DMS53 treated with DMSO at 0.1 percent for 48 hours (cell line): Measurements from ENCODE around the gene RRP9.
"Not testable (repeated sequence)": the region's sequence is repeated elsewhere in the genome, so short reads cannot be mapped to it uniquely, and the experiment has no call there.

Experiments
- DNase-seq: peaks from one replicate; lab custom pipeline; 2025; ENCODE audit not compliant: unreplicated experiment; lab: John Stamatoyannopoulos, UW

RRP9 gene

DNA sequence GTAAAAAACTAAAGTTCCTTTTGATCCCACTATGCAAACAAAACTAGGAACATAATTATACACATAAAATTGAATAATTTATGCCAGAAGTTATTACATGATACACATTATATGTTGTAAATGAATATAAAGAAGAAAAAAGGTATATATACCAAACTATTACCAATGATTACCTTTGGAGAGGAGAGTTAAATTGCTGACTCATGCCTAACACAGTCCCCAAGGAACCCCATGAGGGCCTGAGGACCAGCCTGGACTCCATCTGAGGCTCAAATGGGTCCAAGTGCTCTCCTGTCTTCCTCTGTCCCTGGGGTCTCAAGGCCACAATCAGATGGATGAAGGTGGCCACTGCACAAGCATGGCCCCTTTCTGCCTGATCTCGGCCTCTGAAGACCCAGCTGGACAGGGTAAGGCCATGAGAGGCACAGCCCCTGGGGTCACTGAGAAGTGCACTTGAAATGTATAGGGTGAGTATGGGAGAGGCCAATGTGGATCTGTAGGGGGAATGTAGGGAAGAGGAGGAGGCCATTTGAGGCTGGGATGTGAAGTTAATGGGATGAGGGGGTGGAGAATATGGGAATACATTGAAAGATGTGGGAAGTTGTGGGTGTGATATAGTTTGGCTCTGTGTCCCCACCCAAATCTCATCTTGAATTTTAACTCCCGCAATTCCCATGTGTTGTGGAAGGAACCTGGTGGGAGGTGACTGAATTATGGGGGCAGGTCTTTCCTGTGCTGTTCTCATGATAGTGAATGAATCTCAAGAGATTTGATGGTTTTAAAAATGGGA is 37.5 kb downstream of the RRP9 start:
- no peak for DNase-seq

DNA sequence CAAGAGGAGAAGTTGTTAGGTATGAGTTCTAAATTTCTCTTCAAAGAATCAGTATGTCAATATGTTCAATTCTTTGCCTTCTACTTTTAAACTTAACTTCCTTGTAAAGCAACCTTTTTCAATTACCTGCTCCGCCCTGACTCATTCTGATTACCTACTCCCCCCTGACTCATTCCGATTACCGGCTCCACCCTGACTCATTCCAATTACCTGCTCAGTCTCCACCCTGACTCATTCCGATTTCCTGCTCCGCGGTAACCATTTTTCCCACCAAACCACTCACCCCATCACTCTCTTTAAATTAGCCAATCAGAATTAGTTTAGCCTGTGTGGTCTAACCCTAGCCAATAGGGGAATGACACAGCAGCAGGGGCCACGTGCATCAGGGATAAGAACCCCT is 39.3 kb downstream of the RRP9 start:
- not testable (repeated sequence) for DNase-seq

GRCh38 chr3:51900043-51900442 is 41.7 kb downstream of the RRP9 start:
- DNase-seq = not testable (repeated sequence)

GRCh38 chr3:51897391-51897790 is 44.3 kb downstream of the RRP9 start:
- no peak for DNase-seq

DNA sequence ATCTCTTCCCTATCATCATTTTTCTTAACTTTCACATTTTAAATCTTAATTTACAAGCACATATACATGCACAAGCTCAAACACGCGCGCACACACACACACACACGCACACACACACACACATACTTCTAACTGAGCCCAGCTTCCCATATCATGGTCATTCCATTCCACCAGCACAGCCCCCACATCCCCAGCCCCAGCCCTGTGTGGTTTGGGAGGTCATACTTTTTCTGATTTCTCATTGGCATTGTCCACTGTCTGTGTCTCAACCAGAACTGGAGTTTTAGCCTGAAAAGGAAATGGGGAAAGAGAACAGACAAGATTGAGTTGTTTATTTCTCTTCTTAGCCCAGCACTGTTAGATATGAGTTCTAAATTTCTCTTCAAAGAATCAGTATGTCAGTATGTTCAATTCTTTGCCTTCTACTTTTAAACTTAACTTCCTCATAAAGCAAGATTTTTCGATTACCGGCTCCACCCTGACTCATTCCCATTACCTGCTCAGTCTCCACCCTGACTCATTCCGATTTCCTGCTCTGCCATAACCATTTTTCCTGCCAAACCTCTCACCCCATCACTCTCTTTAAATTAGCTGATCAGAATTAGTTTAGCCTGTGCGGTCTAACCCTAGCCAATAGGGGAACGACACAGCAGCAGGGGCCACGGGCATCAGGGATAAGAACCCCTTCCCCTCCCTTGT is 44.9 kb downstream of the RRP9 start:
- DNase-seq = no peak

GRCh38 chr3:51894939-51895338 is 46.8 kb downstream of the RRP9 start:
- no peak for DNase-seq

DNA sequence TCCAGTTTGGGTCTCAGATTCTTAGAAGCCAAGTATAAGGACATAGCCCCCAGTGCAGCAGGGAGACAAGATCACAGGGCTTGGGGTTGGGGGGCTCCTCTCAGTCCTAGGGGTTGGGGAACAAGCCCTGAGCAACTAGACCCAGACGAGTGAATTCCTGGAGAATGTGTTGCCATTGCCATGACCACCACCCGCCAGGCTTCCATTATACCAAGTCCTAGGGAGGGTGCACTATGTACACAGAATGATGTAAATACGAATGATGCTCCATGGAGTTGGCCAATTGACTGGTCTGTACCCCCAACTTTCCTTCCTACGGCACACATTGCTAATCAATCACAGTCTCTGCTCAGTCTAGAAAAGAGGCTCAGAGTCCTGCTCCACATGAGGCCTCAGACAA is 47.3 kb downstream of the RRP9 start:
- no peak for DNase-seq

DNA sequence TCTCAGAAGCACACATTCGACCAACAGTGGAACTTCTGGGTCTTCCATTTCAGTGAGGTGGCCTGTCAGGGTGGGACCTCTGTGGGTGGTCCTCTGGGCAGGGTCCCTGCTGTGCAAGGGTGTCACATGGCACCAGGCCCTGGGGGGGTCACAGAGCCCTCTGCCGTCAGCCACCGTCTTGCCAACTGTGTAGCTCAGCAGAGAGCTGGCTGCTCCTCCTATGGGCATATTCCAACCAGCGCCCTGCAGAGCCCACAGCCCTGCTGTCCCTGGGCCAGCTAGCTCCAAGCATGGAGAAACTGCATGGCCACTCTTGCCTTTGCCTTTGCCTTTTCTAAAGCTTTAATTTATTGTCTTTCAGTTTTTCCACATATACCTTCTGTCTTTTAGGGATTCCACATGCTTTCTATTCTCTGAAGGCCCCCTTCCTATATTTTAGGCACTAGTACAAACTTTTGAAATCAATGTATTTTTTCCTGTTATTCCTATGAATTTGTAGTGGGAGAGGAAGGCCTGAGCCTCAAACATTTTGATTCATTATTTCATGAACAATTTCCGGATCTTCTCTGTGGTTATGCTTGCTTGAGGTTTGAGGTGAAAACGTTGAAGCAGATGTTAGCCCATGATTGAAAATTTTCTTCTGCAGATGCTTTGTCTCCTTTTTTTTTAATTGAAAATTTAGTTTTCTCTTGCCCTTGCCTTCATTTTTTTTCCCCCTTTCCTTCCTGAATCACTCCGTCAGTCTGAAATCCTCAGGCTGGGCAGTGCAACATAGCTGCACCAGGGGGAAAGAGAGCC is 50.3 kb downstream of the RRP9 start:
- no peak for DNase-seq

DNA sequence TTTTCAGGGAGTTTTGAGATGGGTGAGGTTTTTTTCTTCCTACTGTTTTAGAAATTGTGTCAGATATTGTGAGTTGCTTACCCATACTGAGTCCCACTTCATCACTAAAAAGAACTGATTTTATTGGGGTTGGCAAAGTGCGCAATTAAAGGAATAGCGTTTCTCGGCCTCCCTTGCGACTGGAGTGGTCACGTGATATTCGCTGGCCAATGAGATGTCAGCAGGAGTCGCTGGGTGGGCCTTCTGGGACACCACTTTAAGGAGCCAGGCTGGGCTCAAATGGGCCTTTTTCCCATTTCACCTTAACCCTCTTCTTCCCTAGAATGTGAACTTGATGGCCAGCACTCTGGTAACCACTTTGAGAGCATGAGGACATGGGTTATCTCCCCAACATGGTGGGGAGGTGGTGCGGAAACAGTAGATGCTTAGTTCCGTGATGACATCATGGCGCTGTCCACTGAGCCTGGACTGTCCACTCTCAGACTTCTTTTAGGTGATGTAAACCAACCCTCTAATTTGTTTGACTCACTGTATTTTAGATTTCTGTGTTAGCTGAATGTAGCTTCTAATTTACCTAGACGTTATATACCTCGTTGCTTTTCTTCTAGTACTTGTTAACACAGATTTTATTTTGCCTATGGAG is 53.1 kb downstream of the RRP9 start:
- no peak for DNase-seq

- no peak for DNase-seq
Measured at GRCh38 chr3:51887620-51888019, 54.1 kb downstream of the RRP9 start.

DNA sequence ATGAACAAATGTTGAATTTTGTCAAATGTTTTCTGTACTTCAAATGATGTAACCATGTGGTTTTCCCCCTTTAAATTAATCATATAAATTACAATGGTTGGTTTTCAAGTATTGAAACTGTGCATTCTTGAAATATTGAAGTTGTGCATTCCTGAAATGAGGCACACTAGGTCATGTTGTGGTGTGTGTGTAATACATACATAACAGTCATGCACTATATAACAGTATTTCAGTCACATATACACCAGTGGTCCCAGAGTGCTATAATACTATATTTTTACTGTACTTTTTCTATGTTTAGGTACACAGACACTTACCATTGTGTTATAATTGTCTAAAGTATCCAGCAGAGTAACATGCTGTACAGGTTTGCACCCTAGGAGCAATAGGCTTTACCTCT is 55.3 kb downstream of the RRP9 start:
- no peak for DNase-seq
